DND-41 (cell line): Measurements from ENCODE around the gene PRSS12.

Experiments used
- ATAC-seq: fragments of 200-7000 bp; cut with Tn5 transposase; 3 replicates; pipeline ENCODE4 v1.9.1; 2021; ENCODE audit warnings: low read depth; ENCODE audit not compliant: insufficient read depth
- DNase-seq: peaks from one replicate; pipeline ENCODE4 v3.0.0-alpha.2; 2020
- H2AFZ ChIP-seq: 2 replicates; pipeline ENCODE4 v1.6.0; 2012; ENCODE audit warnings: low read depth, low read length
- H3K27ac ChIP-seq: 2 replicates; pipeline ENCODE4 v1.5.1; 2012; ENCODE audit warnings: low read length, inconsistent platforms
- H3K27me3 ChIP-seq: fragments of 200-600 bp; sonication (generic); 2 replicates; pipeline ENCODE4 v1.6.0; 2012; ENCODE audit warnings: low read length, mild to moderate bottlenecking, inconsistent platforms; ENCODE audit not compliant: insufficient read depth, poor library complexity
- H3K36me3 ChIP-seq: 2 replicates; pipeline ENCODE4 v1.5.1; 2012; ENCODE audit warnings: low read length, inconsistent platforms; ENCODE audit not compliant: insufficient read depth
- H3K4me1 ChIP-seq: 2 replicates; pipeline ENCODE4 v1.5.1; 2012; ENCODE audit warnings: mild to moderate bottlenecking, low read length; ENCODE audit not compliant: insufficient read depth
- H3K4me2 ChIP-seq: 2 replicates; pipeline ENCODE4 v1.6.0; 2012; ENCODE audit warnings: mild to moderate bottlenecking, moderate library complexity, low read length, inconsistent platforms; ENCODE audit not compliant: insufficient read depth
- H3K4me3 ChIP-seq, 2 experiments: fragments of 200-600 bp in 1 of 2; shearing (Covaris generic) in 1 of 2; 2 replicates each; pipeline ENCODE4 v1.5.1; 2012 to 2016; ENCODE audit warnings: inconsistent platforms in 2 of 2, low read length in 2 of 2, mild to moderate bottlenecking in 2 of 2, low read depth in 1 of 2, moderate library complexity in 1 of 2
- H3K79me2 ChIP-seq: 2 replicates; pipeline ENCODE4 v1.6.0; 2012; ENCODE audit warnings: low read length, inconsistent platforms; ENCODE audit not compliant: insufficient read depth
- H3K9ac ChIP-seq: 2 replicates; pipeline ENCODE4 v1.6.0; 2012; ENCODE audit warnings: low read depth, mild to moderate bottlenecking, inconsistent platforms, low read length, moderate library complexity
- H3K9me3 ChIP-seq: 2 replicates; pipeline ENCODE4 v1.5.1; 2012; ENCODE audit warnings: low read length, moderate library complexity, mild to moderate bottlenecking, inconsistent platforms; ENCODE audit not compliant: insufficient read depth, severe bottlenecking
- H4K20me1 ChIP-seq: 2 replicates; pipeline ENCODE4 v1.6.0; 2012; ENCODE audit warnings: low read length; ENCODE audit not compliant: insufficient read depth
- CTCF ChIP-seq: IDR thresholded peaks from 2 replicates; pipeline ENCODE4 v1.5.1; 2012; ENCODE audit warnings: borderline replicate concordance, low read length, moderate library complexity, mild to moderate bottlenecking; ENCODE audit not compliant: poor library complexity, severe bottlenecking; ENCODE audit errors: extremely low read depth
- EZH2 ChIP-seq: IDR thresholded peaks from 3 replicates; pipeline ENCODE4 v1.6.1; 2012; ENCODE audit warnings: borderline replicate concordance, low read depth, mild to moderate bottlenecking, moderate library complexity, low read length, inconsistent platforms; ENCODE audit not compliant: severe bottlenecking

Gene PRSS12

GRCh38 chr4:118398226-118399090 is 45.7 kb upstream of the PRSS12 start:
- no peak overlapping the region for H3K27ac ChIP-seq
- no peak overlapping the region for H3K4me3 ChIP-seq
- H4K20me1 ChIP-seq = no peaks in the 10 kb centered on the region
- DNase-seq (no peak), ATAC-seq (no peak; the same call in 2 of the 3 replicates)
- H3K27me3 ChIP-seq = peaks cover 7% of the 10 kb centered on the region
- no peaks in the 10 kb centered on the region for H3K79me2 ChIP-seq
- TF ChIP-seq EZH2 (no peak), CTCF (no peak)
- H3K9me3 ChIP-seq = no peaks in the 10 kb centered on the region
- H3K9ac ChIP-seq = no peak overlapping the region
- no peaks in the 10 kb centered on the region for H3K36me3 ChIP-seq
- H2AFZ ChIP-seq = no peak overlapping the region
- H3K4me2 ChIP-seq = no peak overlapping the region
- no peaks in the 10 kb centered on the region for H3K4me1 ChIP-seq

GRCh38 chr4:118397623-118397979 is 44.8 kb upstream of the PRSS12 start:
- no peak for ATAC-seq
- no peak for DNase-seq
- TF ChIP-seq CTCF = no peak
- TF ChIP-seq EZH2 = no peak

GRCh38 chr4:118396881-118397622 is 44.2 kb upstream of the PRSS12 start:
- H2AFZ ChIP-seq = no peak overlapping the region
- no peaks in the 10 kb centered on the region for H3K79me2 ChIP-seq
- no peaks in the 10 kb centered on the region for H4K20me1 ChIP-seq
- no peaks in the 10 kb centered on the region for H3K4me1 ChIP-seq
- no peak overlapping the region for H3K9ac ChIP-seq
- no peak overlapping the region for H3K4me2 ChIP-seq
- no peaks in the 10 kb centered on the region for H3K36me3 ChIP-seq
- no peak overlapping the region for H3K27ac ChIP-seq
- H3K9me3 ChIP-seq = no peaks in the 10 kb centered on the region
- no peak for DNase-seq
- H3K27me3 ChIP-seq = peaks cover 7% of the 10 kb centered on the region
- ATAC-seq = no peak
- no peak for TF ChIP-seq CTCF
- no peak for TF ChIP-seq EZH2
- no peak overlapping the region for H3K4me3 ChIP-seq

More at GRCh38 chr4:118397623-118397979, 44.8 kb upstream of the PRSS12 start:
- Histone ChIP-seq H3K36me3 (no peaks in the 10 kb centered on the region), H3K9me3 (no peaks in the 10 kb centered on the region), H3K27me3 (peaks cover 7% of the 10 kb centered on the region), H3K4me1 (no peaks in the 10 kb centered on the region), H3K79me2 (no peaks in the 10 kb centered on the region), H4K20me1 (no peaks in the 10 kb centered on the region), H2AFZ (no peak overlapping the region), H3K4me2 (no peak overlapping the region), H3K9ac (no peak overlapping the region), H3K27ac (no peak overlapping the region), H3K4me3 (no peak overlapping the region)
